ENCODE results near the gene PPP1R26. TPM values are rescaled to one million over a fixed set of nuclear protein-coding genes. Genes with fewer than 3 reads are reported as not detected.

The PPP1R26 gene
- total RNA-seq, 4 donors from 2014 or later = 10.5 to 14.7 (median 11.8) TPM

DNA sequence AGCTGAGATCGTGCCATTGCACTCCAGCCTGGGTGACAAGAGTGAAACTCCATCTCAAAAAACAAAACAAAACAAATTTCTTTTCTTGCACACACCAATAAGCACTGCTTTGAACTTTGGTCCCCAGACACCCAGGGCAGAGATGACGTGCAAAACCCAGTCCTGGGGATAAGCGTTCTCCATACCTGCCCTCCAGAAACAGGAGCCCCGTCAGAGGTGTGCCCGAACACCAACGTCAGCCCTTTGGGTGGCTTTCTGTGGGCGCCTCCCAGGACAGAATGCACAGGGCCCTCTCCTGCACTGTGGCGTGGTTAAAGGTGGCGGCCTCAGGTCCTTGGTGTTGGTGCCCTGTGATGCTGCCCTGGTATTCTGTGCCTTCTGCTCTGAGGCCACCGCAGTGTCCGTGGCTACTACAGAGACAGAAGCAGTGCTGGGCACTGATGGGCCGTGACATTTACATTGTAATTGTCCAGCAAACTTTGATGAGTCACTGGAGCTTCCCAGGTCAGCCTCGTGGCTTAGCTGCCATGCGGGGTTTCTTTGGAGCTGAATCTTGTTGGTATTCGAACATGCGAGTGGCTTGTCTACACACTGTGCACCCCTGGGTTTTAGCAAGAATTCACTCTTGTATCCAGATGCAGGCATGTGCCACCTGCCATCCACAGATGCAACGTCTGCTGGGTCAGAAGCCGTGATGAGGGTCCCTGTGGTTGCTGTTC is 9.8 kb downstream of the PPP1R26 start:
- Histone ChIP-seq H3K4me3 (no peak overlapping the region), H3K4me1 (no peaks in the 10 kb centered on the region), H3K27me3 (no peaks in the 10 kb centered on the region), H3K27ac (no peak overlapping the region), H3K9me3 (no peaks in the 10 kb centered on the region), H3K36me3 (peaks cover 0 to 71% (median 0%) of the 10 kb centered on the region in 3 donors)
- 84 to 88% methylated on average over 13 to 16 of the region's 18 CpGs for WGBS, 2 donors
- DNase-seq (ENCODE audit: low spot score in 2 of 2) = no peak
- TF ChIP-seq POLR2A (IDR thresholded peaks at IDR 0.05) = no peak
- TF ChIP-seq EP300 (IDR thresholded peaks at IDR 0.05) = no peak
- TF ChIP-seq, protein P1, sequence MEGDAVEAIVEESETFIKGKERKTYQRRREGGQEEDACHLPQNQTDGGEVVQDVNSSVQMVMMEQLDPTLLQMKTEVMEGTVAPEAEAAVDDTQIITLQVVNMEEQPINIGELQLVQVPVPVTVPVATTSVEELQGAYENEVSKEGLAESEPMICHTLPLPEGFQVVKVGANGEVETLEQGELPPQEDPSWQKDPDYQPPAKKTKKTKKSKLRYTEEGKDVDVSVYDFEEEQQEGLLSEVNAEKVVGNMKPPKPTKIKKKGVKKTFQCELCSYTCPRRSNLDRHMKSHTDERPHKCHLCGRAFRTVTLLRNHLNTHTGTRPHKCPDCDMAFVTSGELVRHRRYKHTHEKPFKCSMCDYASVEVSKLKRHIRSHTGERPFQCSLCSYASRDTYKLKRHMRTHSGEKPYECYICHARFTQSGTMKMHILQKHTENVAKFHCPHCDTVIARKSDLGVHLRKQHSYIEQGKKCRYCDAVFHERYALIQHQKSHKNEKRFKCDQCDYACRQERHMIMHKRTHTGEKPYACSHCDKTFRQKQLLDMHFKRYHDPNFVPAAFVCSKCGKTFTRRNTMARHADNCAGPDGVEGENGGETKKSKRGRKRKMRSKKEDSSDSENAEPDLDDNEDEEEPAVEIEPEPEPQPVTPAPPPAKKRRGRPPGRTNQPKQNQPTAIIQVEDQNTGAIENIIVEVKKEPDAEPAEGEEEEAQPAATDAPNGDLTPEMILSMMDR (IDR thresholded peaks at IDR 0.05) = no peak

DNA sequence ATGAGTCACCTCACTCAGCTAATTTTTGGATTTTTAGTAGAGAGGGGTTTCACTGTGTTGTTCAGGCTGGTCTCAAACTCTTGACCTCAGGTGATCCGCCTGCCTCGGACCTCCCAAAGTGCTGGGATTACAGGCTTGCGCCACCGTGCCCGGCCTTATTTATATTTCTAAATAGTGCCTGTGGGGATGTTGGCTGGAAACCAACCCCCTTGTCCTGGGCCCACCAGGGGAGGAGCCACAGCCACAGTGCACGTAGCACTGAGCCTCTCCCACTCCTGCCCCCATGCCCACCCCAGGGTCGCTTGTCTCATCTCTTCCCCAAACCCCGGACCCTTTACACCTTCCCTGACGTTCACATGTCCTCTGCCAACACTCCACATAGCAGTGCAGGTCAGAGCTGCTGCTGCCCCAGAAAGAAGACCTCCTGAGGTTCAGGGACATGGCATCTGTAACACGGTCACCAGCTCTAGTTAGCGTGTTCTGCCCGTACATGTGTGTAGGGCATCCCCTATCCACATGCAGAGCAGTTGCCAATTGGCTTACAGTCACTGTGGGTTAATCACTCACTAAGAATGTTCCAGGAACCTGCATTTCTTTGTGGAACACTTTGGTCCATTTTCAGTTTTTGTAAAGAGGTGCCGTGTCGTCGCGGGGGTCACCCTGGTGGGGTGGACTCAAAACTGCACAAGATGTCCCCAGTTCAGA is 10.7 kb downstream of the PPP1R26 start:
- no peak overlapping the region for H3K27ac ChIP-seq
- peaks cover 0 to 62% (median 0%) of the 10 kb centered on the region in 3 donors for H3K36me3 ChIP-seq
- H3K27me3 ChIP-seq = no peaks in the 10 kb centered on the region
- WGBS, 2 donors = 88 to 90% methylated on average over 16 of the region's 16 CpGs
- no peaks in the 10 kb centered on the region for H3K4me1 ChIP-seq
- no peaks in the 10 kb centered on the region for H3K9me3 ChIP-seq
- no peak for DNase-seq (ENCODE audit: low spot score in 2 of 2)
- H3K4me3 ChIP-seq = no peak overlapping the region
- TF ChIP-seq, protein P1 (IDR thresholded peaks at IDR 0.05) = no peak
- TF ChIP-seq POLR2A (IDR thresholded peaks at IDR 0.05) (no peak), EP300 (IDR thresholded peaks at IDR 0.05) (no peak)

DNA sequence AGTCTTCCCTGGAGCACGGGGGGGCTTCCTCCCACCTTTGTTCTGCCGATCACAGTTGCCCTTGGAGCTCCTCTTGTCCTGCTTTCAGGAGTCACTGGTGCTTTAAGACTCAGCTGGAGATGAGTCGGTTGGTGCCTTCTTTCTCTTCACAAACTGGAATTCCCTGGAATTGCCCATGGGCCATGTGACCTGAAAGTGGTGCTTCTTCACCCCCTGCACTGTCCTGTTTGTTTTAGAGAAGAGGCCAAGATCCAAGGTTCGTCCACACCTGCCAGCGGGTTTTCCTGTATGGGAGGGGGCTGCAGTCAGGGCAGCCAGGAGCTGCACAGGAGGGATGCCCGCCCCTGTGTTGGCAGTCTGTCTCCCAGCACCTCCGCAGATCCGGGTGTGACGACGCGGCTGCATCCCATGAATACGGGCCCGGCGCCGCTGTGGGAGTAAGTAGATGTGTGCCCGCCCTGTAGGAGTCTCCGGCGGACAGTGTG is 11.4 kb downstream of the PPP1R26 start:
- no peak for TF ChIP-seq POLR2A (IDR thresholded peaks at IDR 0.05)
- TF ChIP-seq EP300 (IDR thresholded peaks at IDR 0.05) = no peak
- TF ChIP-seq, protein P1 (IDR thresholded peaks at IDR 0.05) = no peak
- DNase-seq (ENCODE audit: low spot score in 2 of 2) = no peak
- 77 to 80% methylated on average over 18 of the region's 18 CpGs for WGBS, 2 donors
- H3K9me3 ChIP-seq = no peaks in the 10 kb centered on the region
- H3K4me3 ChIP-seq = no peak overlapping the region
- H3K4me1 ChIP-seq = no peaks in the 10 kb centered on the region
- no peak overlapping the region for H3K27ac ChIP-seq
- H3K27me3 ChIP-seq = no peaks in the 10 kb centered on the region
- peaks cover 0 to 55% (median 0%) of the 10 kb centered on the region in 3 donors for H3K36me3 ChIP-seq

DNA sequence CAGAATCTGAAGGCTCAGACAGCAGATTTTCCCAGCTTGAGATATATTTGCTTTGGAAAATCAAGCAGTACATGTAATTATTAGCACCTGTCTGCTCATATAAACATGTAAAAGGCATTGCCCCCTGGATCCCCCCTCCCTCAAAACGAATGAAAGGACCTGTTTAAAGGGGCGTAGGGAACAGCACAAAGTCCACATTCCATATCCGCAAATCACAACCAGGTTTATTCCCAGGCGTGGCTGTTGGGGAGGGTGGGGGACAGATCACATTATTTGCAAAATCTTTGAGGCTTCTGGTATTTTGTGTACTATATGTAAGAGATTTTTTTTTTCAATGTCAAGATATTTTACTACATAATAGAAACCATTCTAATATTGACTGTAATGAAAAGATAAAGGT is 12.2 kb downstream of the PPP1R26 start:
- 77 to 80% methylated on average over 4 of the region's 4 CpGs for WGBS, 2 donors
- DNase-seq (ENCODE audit: low spot score in 2 of 2) = no peak
- Histone ChIP-seq H3K9me3 (no peaks in the 10 kb centered on the region), H3K36me3 (peaks cover 0 to 47% (median 0%) of the 10 kb centered on the region in 3 donors), H3K27ac (no peak overlapping the region), H3K4me3 (no peak overlapping the region), H3K4me1 (no peaks in the 10 kb centered on the region), H3K27me3 (no peaks in the 10 kb centered on the region)
- TF ChIP-seq POLR2A (IDR thresholded peaks at IDR 0.05) = no peak
- TF ChIP-seq, protein P1 (IDR thresholded peaks at IDR 0.05) = no peak

Measured in tibial nerve (tissue), 4 donors.